HEK293T (cell line): ENCODE measurements around the gene ONECUT2.

Experiments
- ARNT ChIP-seq: fragments of 450-650 bp; IDR thresholded peaks from 2 replicates; pipeline ENCODE4 v1.6.1; 2017; ENCODE audit warnings: mild to moderate bottlenecking
- HDGF ChIP-seq: fragments of 450-650 bp; IDR thresholded peaks from 2 replicates; pipeline ENCODE4 v1.6.1; 2017; ENCODE audit warnings: antibody characterized with exemption, borderline replicate concordance
- ZNF384 ChIP-seq: fragments of 450-650 bp; IDR thresholded peaks from 2 replicates; pipeline ENCODE4 v1.6.1; 2016

DNA sequence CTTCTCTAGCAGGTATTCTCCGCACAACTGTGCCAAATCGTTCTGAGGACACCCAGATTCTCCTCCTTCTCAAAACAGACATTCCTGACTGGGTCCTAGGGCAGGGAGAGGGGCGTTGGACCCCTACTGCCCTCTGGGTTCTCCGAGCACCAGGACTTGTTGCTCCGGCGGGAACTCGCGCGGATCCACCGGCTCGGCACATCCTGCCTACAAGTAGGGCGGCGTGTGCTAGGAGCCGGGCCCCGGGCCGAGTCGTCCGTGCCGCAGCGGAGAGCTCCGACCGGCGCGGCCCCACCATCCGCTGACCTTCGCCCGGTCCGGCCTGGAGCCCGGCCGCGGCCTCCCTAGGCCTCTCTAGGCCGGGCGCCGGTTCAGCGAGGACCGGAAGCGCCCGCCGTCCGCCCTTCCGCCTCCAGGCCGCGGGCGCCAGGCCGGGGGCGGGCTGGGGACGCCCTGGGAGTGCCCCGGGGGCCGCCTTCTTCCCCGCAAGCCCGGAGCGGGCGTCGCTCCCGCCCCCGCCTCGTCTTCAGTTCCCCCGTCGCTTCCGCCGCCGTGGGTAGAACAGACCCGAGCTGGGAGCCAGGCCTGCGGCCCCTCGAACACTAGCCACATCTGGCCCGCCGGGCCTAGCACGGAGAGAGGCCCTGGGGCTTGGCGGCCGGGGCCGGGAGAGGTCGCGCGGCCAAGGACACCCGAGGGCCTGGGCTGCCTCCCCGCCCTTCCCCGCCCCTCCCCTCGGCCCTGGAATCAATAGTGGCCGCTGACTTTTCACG lies 7.6 kb upstream of the ONECUT2 start:
- TF ChIP-seq ZNF384 = no peak
- no peak for TF ChIP-seq ARNT
- TF ChIP-seq HDGF = no peak
